ENCODE data around the gene ADAMTS20.

The ADAMTS20 gene

DNA sequence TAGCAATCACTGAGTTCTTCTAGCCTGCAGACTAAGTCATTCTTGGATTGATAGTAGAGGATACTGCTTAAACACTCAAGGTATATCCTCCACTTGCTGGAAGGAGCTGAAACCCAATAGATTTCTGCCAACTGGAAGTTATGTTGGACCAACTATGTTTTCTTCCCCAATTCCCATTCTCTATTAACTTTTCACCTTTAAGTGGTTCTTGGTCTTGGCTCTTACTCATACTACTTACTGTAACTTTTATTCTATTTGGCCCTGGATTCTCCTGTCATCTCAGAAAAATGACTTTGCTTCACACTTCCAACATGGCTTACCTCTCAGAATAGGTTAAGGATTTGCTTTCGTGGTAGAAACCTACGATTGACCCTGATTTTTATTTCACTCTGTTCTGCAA lies 244.9 kb downstream of the ADAMTS20 start:
- no peak for DNase-seq

DNA sequence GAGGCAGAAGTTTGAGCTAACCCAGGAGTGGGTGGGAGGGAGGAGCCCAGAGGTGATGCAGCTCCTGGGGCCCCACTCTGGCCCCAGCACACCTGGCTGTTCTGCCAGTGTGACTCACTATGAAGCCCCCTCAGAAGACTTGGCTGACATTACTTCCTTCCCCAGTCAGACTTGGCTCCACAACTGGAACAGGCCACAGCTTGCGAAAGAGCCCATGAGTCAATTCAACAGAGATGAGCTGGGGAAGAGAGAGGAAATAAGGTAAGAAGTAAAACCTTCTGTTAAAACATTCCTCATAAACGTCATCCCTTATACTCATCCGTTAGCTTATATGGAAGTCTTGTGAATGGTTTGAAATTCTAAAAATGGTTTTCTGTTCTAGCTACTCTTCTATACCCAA lies 245.9 kb downstream of the ADAMTS20 start:
- peak; percentile 28 for DNase-seq

DNA sequence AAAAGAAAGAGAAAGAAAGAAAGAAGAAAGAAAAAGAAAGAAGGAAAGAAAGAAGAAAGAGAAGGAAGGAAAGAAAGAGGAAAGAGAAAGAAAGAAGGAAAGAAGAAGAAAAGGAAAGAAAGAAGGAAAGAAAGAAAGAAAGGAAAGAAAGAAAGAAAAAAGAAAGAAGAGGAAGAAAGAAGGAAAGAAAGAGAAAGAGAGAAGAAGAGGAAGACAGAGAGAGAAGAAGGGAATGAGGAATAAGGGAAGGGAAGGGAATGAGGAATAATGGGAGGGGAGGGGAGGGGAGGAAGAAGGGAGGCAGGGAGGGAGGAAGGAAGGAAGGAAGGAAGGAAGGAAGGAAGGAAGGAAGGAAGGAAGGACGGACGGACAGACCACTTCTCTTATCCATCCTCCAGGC lies 246.9 kb downstream of the ADAMTS20 start:
- DNase-seq = no peak

Measured in right hindlimb (tissue), 1 donor.